DMS 273 treated with DMSO at 0.1 percent for 48 hours (cell line): ENCODE results near the gene TSC2.
"Not testable (repeated sequence)": the region's sequence is repeated elsewhere in the genome, so short reads cannot be mapped to it uniquely, and the experiment has no call there.

Source experiments
- DNase-seq: peaks from one replicate; lab custom pipeline; 2025; lab: John Stamatoyannopoulos, UW

The TSC2 gene

DNA sequence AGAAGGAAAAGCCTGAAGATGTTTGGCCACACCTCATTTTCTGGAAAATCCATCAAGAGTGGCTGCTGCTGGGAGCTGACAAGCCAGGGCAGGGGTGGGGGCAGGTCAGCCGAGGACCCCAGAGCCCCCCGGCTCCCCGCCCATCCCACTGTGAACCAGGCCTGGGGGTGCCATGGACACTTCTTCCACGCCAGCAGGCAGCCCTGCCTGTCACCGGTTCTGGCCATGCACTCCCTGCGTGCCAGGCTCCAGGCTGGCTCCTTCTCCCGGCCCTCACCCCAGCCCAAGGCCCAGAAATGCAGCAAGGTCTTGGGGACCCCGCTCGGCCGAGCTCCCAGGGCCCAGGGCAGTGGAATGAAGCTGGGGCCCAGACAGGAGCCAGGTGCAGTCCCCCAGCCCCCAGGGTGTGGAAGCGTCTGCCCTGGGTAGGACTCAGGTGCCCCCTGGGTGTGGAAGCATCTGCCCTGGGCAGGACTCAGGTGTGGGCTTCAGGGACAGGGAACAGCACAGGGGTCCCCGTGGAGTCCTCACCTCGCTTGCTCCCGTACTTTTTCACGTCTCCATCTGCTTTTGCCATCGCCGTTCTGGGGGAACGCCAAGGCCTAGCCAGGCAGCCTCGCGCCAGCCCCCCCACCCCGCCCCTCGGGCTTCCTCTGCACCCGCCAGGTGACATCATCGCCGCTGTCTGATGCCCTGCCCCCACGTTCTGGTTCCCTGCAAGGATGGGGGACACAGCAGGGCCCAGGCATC, 75.3 kb downstream of the TSC2 start:
- not testable (repeated sequence) for DNase-seq

DNA sequence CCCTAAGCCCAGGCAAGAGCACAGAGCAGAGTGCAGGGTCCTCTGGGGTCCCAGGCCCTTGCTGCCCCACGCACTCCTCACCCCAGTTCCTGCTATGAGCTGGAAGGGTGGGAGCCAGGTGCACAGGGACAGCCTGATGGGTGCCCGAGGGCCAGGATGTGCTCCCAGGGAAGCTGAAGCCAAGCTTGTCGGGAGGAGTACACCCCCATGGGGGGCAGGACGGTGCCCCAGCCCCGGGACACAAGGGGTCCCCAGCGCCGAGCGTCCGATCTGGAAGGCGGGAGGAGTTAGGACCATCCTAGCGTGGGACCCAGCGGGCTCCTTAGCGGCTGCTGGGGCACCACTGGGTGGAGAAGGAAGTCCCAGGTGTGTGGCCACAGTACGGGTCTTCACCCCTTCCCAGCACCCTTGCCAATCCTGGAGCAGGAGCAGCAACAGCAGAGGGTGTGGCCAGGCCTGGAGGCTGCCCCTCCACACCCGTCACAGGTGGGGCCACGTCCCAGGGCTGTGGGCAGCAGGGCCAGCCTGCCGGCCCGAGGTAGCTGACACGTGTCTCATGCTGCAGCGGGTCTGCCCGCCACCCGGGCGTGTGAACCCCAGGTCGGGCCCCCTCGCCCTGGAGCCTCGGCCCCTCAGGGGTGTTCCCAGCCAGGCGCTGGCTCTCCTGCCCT, 76.1 kb downstream of the TSC2 start:
- DNase-seq = not testable (repeated sequence)

DNA sequence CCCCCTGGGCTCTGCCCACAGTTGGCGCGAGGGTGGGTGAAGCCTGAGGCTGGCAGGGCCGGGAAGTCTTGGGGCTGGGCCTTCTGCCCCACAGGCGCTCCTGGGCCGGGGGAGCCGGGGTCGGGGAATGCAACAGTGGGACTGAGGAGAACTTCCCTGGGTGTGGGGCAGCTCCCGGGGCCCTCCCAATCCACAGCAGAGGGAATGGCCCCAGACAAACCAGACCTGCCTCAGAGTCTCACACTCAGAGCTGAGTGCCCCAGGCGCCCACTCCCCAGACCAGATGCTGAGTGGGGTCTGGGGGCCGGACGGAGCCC, 76.5 kb downstream of the TSC2 start:
- DNase-seq = not testable (repeated sequence)

DNA sequence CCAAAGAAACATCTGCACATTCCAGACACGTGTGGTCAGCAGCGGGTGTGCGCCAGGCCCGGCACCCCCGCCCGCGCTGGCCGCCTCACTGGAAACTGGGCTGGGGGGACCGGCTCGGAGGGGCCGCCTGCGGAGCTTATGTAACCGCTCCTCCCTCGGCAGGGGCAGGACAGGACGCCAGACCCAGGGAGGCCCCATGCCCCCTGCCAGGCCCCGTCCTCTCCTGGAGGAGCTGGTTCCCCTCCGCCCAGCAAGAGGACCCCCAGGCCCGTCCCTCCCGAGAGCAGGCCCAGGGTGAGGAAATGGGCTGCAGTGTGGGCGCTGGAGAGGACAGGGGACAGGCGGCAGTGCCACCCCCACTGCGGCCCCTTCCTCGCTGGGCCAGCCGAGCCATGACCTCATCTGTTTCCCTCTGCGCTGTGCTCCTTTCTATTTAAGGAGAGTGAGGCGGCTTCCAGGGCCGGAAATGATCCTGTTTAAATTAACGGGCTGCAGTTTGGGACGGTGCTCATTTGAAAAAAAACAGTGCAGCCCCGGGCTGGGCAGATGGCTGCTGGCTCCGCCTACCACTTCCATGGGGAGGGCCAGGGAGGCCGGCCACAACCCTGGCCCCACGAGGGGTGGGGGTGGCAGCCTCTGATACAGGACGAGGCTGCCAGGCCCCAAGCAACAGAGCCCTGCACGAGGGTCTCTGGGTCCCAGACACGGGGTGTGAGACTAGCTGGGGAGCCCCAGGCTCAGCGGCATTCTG, 77.1 kb downstream of the TSC2 start:
- peak; percentile 71 for DNase-seq

DNA sequence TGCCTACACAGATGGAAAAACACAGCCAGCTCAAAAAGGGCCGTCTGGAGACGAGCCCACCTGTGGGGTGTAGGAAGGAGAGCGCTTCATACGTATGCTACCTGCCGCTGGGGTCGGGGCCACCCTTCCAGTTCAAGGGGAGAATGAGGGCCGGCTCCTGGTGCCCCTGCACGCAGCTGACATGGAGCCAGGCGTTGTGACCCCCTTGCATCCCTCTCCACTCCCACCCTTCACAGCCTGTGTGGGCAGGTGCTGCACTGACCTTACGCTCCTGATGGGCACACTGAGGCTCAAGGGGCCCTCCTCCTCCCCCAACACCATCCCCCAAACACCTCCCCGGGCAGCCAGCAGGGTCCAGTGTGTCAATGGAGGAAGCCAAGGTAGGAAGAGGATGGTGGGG, 77.8 kb downstream of the TSC2 start:
- not testable (repeated sequence) for DNase-seq

DNA sequence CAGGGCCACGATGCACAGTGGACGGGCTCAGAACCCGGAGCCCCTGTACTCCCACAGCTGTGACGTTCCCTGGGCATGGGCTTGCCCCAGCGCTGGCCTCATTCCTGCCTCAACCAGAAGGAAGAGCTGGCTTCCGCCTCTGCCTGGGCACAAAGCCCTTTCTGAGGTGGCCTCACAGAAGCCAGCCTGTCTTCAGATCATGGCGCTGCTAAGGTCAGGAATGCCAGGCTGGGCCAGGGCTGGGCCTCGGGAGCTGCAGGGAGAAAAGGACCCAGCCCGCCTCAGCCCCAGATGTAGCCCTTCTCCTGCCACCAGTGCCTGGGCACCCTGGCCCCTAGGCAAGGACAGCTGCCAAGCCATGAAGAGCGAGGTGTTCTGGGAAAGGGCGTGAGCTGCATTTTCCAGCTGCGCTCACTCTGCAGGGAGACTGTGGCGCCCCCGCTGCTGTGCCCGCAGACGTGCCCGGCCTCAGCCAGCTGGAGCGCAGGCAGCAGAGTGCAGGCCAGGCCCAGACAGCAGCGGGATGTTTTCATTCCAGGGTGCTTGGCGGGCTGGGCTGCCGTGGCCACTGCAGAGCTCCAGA, 78.5 kb downstream of the TSC2 start:
- not testable (repeated sequence) for DNase-seq

DNA sequence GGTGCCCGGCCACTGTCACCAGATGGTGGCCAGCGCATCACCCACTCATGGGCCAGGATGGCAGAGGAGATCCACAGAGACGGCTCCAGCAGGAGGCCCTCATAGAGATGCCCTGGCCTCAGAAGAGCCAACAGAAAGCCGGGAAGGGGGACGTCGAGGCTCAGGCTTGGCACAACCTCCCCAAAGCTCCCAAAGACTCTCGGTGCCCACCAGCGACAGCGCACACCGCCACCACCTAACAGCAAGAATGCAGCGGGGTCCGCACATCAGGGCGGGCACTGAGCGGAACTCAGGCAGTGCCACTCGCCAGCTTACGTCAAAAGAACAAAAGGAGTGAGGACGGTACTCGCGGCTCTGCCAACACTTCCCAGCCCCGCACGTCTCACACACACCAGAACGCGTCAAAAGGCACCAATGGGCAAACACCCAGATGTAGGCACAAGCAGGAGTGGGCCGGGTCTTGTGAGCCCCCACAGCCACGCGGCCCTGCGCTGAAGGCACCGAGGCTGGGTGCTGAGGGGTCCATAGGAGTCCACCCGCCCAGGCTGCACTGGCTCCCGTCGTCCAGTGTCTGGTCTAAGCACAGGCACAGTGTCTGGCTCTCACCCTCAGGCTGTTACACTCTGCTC, 79.3 kb downstream of the TSC2 start:
- not testable (repeated sequence) for DNase-seq

DNA sequence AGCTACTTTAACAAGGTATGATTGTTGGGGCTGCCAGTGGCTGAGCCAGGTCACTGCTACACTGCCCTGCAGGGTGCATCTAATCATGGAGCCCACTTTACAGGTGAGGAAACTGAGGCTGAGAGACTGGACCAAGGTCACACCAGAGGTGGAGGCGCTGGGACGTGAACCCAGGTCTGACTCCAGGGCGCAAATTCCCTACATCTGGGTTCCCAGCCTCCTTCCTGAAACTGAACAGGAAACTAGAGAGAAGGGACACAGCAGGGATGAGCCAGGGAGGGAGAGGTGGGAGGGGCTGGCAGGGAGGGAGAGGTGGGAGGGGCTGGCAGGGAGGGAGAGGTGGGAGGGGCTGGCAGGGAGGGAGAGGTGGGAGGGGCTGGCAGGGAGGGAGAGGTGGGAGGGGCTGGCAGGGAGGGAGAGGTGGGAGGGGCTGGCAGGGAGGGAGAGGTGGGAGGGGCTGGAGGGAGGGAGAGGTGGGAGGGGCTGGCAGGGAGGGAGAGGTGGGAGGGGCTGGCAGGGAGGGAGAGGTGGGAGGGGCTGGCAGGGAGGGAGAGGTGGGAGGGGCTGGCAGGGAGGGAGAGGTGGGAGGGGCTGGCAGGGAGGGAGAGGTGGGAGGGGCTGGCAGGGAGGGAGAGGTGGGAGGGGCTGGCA, 80.0 kb downstream of the TSC2 start:
- not testable (repeated sequence) for DNase-seq

DNA sequence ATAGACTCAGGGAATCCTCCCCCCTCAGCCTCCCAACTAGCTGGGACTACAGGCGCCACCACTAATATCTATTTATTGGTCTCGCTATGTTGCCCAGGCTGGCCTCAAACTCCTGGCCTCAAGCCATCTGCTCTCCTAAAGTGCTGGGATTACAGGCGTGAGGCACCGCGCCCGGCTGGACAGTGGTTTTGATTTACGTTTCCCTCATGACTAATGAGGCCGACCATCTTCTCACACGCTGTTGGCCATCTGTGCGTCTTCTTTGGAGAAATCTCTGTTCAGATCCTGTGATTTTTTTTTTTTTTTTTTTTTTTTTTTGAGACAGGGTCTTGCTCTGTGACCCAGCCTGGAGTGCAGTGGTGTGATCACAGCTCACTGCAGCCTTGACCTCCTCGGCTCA, 81.5 kb downstream of the TSC2 start:
- DNase-seq = peak; percentile 31

DNA sequence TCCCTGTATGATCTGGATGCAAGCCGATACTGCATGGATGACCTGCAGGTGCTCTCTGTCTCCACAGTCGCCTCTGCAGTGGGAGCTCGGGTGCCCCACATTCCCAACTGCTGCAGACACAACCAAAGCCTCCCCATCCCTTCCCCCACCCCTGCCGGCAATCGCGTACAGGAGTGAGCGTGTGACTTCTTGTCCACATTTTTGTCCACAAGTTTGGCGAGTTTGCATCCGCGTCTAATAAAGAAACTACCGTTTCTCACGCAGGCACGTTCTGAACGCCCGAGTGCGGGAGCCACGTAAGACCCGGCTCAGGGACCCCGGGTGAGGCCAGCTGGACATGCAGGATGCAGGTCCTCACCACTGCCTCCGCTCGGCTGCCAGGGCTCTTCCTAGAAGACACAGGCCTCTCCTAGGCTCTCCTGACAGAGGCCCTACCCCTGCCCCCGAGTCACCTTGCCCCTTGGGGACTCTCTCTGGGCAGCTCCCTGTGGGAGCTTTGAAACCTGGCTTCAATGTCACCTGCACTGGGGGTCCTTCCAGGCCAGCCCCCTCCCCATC, 82.2 kb downstream of the TSC2 start:
- DNase-seq = not testable (repeated sequence)

DNA sequence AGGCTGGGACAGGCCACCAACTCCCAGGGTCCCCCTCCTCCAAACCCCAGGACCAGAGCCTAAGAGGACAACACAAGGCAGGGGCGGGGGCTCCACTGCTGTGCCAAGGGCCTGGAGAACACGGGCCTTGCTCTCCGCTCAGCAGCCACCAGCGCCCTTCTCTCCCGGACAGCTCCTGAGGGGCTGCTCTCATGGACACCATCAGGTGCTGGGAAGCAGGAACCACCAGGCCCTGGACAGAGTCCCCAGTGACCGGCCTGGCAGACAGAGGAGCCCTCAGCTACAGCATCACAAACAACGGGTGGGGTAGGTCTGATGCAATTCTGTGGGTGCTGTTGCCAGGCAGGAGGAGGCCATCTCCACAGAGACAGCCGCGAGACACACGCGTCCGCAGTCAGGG, 86.0 kb downstream of the TSC2 start:
- not testable (repeated sequence) for DNase-seq

DNA sequence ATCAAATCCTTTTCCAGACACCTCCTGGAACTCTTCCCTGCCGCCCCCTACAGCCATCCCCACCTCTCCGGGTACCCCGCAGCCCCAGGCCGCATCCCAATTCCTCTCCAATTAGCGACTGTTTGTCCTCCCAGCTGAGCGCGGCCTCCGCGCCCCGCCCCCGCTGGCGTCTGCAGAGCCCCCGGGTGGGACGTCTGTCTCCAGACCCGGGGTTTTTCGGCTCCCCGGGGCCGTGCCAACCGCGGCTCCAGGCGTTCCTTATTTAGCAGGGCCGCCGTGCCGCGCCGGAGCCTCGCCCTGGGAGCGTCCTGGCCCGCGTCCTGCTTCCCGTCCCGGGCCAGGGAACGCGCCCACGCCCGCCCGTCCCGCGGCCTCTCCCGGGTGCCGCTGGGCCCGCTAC, 87.3 kb downstream of the TSC2 start:
- not testable (repeated sequence) for DNase-seq

DNA sequence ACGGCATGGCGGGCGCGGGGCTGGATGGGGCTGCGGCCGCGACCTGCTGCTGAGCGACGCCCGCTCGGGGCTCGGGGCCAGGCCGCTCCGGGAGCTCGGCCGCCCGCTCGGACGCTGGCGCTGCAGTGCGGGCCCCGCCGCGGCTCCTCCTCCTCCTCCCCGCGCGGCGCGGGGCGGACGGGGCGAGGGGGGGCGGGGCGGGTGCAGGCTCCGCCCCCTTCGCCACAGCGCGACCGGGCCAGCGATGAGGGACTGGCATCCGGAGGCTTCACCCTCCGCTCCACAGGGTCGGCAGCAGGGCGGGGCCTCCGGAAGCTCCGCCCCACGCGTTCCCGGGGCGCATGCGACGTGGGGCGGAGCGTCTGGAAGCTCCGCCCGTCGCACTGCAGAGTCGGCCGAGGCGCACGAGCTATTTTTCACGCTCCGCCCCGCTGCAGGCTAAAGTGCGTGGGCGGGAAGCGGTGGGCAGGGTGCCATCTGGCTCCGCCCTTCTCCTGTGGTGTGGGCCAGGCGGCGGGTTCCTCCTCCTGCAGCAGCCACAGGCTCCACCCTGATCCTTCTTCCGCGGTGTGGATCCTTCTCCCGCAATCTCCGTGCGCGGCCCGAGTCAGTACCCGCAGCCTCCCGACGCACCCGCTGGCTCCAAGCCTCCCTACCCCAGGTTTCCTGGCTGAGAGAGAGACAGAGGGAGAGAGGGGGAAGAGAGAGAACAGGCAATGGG, 88.1 kb downstream of the TSC2 start, which contains the start of gene PKD1:
Gene PKD1, minus strand, starts transcription at position 129 of the 721 bp plus-strand sequence. CDS start 209 bp downstream, outside the sequence.
- peak; percentile 67 for DNase-seq
